Measurements from ENCODE around the gene C13orf42.

The C13orf42 gene

DNA sequence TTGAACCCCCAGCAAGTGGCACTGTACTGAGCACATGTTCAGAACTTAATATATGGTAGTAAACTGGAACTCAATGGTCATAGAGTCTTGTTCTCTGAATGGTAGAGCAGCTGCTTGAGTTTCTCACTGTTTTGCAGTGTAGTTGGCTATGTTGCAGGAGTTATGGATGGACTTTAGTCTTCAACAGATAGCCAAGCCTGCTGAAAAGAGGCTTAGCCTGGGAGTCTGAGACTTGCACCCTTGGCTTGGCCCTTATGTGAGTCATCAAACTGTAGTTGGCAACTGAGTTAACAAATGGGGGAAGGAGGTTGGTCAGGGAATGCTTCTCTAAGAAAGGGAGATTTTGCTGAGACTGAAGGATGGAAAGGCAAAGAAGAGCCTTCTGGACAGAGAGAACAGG, 62.5 kb downstream of the C13orf42 start:
- no peak for TF ChIP-seq CTCF (conservative IDR thresholded peaks at IDR 0.05; ENCODE audit: low read depth, low read length)
- no peak overlapping the region for H3K4me3 ChIP-seq (IDR thresholded peaks at IDR 0.05; ENCODE audit: insufficient read depth, low read depth, low read length)
- H3K36me3 ChIP-seq (ENCODE audit: insufficient read depth): no peaks in the 10 kb centered on the region
- H3K27me3 ChIP-seq (ENCODE audit: insufficient read depth, low read depth): no peaks in the 10 kb centered on the region
- no peaks in the 10 kb centered on the region for H3K4me1 ChIP-seq (ENCODE audit: low read depth, poor library complexity, severe bottlenecking)
- no peaks in the 10 kb centered on the region for H4K20me1 ChIP-seq (ENCODE audit: insufficient read depth)
- no peak overlapping the region for H3K9ac ChIP-seq
- no peak overlapping the region for H3K4me2 ChIP-seq
- no peak overlapping the region for H3K27ac ChIP-seq
- no peak overlapping the region for H2AFZ ChIP-seq (ENCODE audit: low read depth)
- no peaks in the 10 kb centered on the region for H3K79me2 ChIP-seq (ENCODE audit: insufficient read depth, low read depth)

GRCh38 chr13:51048166-51048461, 63.0 kb downstream of the C13orf42 start:
- Histone ChIP-seq H3K27ac (no peak overlapping the region), H3K79me2 (ENCODE audit: insufficient read depth, low read depth) (no peaks in the 10 kb centered on the region), H3K36me3 (ENCODE audit: insufficient read depth) (no peaks in the 10 kb centered on the region), H3K9ac (no peak overlapping the region), H2AFZ (ENCODE audit: low read depth) (no peak overlapping the region), H3K4me1 (ENCODE audit: low read depth, poor library complexity, severe bottlenecking) (no peaks in the 10 kb centered on the region), H3K27me3 (ENCODE audit: insufficient read depth, low read depth) (no peaks in the 10 kb centered on the region), H4K20me1 (ENCODE audit: insufficient read depth) (no peaks in the 10 kb centered on the region), H3K4me3 (IDR thresholded peaks at IDR 0.05; ENCODE audit: insufficient read depth, low read depth, low read length) (no peak overlapping the region), H3K4me2 (no peak overlapping the region)
- TF ChIP-seq CTCF (conservative IDR thresholded peaks at IDR 0.05; ENCODE audit: low read depth, low read length): no peak

- Histone ChIP-seq H3K9ac (no peak overlapping the region), H3K4me2 (no peak overlapping the region), H3K4me1 (ENCODE audit: low read depth, poor library complexity, severe bottlenecking) (no peaks in the 10 kb centered on the region), H3K27ac (no peak overlapping the region), H3K4me3 (IDR thresholded peaks at IDR 0.05; ENCODE audit: insufficient read depth, low read depth, low read length) (no peak overlapping the region), H3K36me3 (ENCODE audit: insufficient read depth) (no peaks in the 10 kb centered on the region), H3K27me3 (ENCODE audit: insufficient read depth, low read depth) (no peaks in the 10 kb centered on the region), H4K20me1 (ENCODE audit: insufficient read depth) (no peaks in the 10 kb centered on the region), H2AFZ (ENCODE audit: low read depth) (no peak overlapping the region), H3K79me2 (ENCODE audit: insufficient read depth, low read depth) (no peaks in the 10 kb centered on the region)
- TF ChIP-seq CTCF (conservative IDR thresholded peaks at IDR 0.05; ENCODE audit: low read depth, low read length): no peak
These were observed 63.5 kb downstream of the C13orf42 start for GRCh38 chr13:51047434-51048165.

- Histone ChIP-seq H3K27me3 (ENCODE audit: insufficient read depth, low read depth) (no peaks in the 10 kb centered on the region), H3K79me2 (ENCODE audit: insufficient read depth, low read depth) (no peaks in the 10 kb centered on the region), H4K20me1 (ENCODE audit: insufficient read depth) (no peaks in the 10 kb centered on the region), H3K4me3 (IDR thresholded peaks at IDR 0.05; ENCODE audit: insufficient read depth, low read depth, low read length) (no peak overlapping the region), H3K4me2 (no peak overlapping the region), H2AFZ (ENCODE audit: low read depth) (no peak overlapping the region), H3K4me1 (ENCODE audit: low read depth, poor library complexity, severe bottlenecking) (no peaks in the 10 kb centered on the region), H3K27ac (no peak overlapping the region), H3K36me3 (ENCODE audit: insufficient read depth) (no peaks in the 10 kb centered on the region), H3K9ac (no peak overlapping the region)
- no peak for TF ChIP-seq CTCF (conservative IDR thresholded peaks at IDR 0.05; ENCODE audit: low read depth, low read length)
These were observed 65.6 kb downstream of the C13orf42 start for GRCh38 chr13:51045451-51045850.

All from KMS-11 (cell line).